ENCODE measurements around the gene ENGASE.

The ENGASE gene

GRCh38 chr17:79051306-79051705, 23.3 kb upstream of the ENGASE start:
- in situ Hi-C loops (cut with HindIII; ENCODE audit: low sequenced_read_pairs), result no loop called here

- in situ Hi-C loops (cut with HindIII; ENCODE audit: low sequenced_read_pairs), result no loop called here
These were observed 22.5 kb upstream of the ENGASE start for GRCh38 chr17:79052131-79052530.

GRCh38 chr17:79053251-79053925, 21.2 kb upstream of the ENGASE start:
- in situ Hi-C loops (cut with HindIII; ENCODE audit: low sequenced_read_pairs), result no loop called here

GRCh38 chr17:79054200-79054960, 20.2 kb upstream of the ENGASE start:
- in situ Hi-C loops (cut with HindIII; ENCODE audit: low sequenced_read_pairs), result no loop called here

GRCh38 chr17:79055197-79055596, 19.4 kb upstream of the ENGASE start:
- in situ Hi-C loops (cut with HindIII; ENCODE audit: low sequenced_read_pairs), result no loop called here

- in situ Hi-C loops (cut with HindIII; ENCODE audit: low sequenced_read_pairs), result no loop called here
These were observed 16.8 kb upstream of the ENGASE start for GRCh38 chr17:79057737-79058385.

GRCh38 chr17:79062691-79063090, 11.9 kb upstream of the ENGASE start:
- in situ Hi-C loops (cut with HindIII; ENCODE audit: low sequenced_read_pairs), result no loop called here

GRCh38 chr17:79064026-79064425, 10.6 kb upstream of the ENGASE start:
- in situ Hi-C loops (cut with HindIII; ENCODE audit: low sequenced_read_pairs), result no loop called here

- in situ Hi-C loops (cut with HindIII; ENCODE audit: low sequenced_read_pairs), result no loop called here
These were observed 9.4 kb upstream of the ENGASE start for GRCh38 chr17:79065105-79065670.

GRCh38 chr17:79066963-79067362, 7.7 kb upstream of the ENGASE start:
- in situ Hi-C loops (cut with HindIII; ENCODE audit: low sequenced_read_pairs), result no loop called here

- in situ Hi-C loops (cut with HindIII; ENCODE audit: low sequenced_read_pairs), result loop anchor here (5.0 kb wide), 1 partner anchor 42 kb away; no protein-coding TSS in a partner anchor
These were observed 4.3 kb upstream of the ENGASE start for GRCh38 chr17:79070266-79070880.

GRCh38 chr17:79071161-79071740, 3.4 kb upstream of the ENGASE start:
- in situ Hi-C loops (cut with HindIII; ENCODE audit: low sequenced_read_pairs), result loop anchor here (5.0 kb wide), 1 partner anchor 41 kb away; no protein-coding TSS in a partner anchor

GRCh38 chr17:79072544-79072943, 2.1 kb upstream of the ENGASE start:
- in situ Hi-C loops (cut with HindIII; ENCODE audit: low sequenced_read_pairs), result loop anchor here (5.0 kb wide), 1 partner anchor 40 kb away; no protein-coding TSS in a partner anchor

- in situ Hi-C loops (cut with HindIII; ENCODE audit: low sequenced_read_pairs), result loop anchor here (5.0 kb wide), 1 partner anchor 39 kb away; no protein-coding TSS in a partner anchor
These were observed 1.5 kb upstream of the ENGASE start for GRCh38 chr17:79073016-79073705.

GRCh38 chr17:79073706-79074088, 927 bp upstream of the ENGASE start:
- in situ Hi-C loops (cut with HindIII; ENCODE audit: low sequenced_read_pairs), result loop anchor here (5.0 kb wide), 1 partner anchor 39 kb away; no protein-coding TSS in a partner anchor

GRCh38 chr17:79074121-79074648, 439 bp upstream of the ENGASE start:
- in situ Hi-C loops (cut with HindIII; ENCODE audit: low sequenced_read_pairs), result loop anchor here (5.0 kb wide), 1 partner anchor 38 kb away; no protein-coding TSS in a partner anchor

- in situ Hi-C loops (cut with HindIII; ENCODE audit: low sequenced_read_pairs), result no loop called here
These were observed 774 bp downstream of the ENGASE start for GRCh38 chr17:79075446-79075750.

GRCh38 chr17:79075861-79076406, 1.3 kb downstream of the ENGASE start:
- in situ Hi-C loops (cut with HindIII; ENCODE audit: low sequenced_read_pairs), result no loop called here

- in situ Hi-C loops (cut with HindIII; ENCODE audit: low sequenced_read_pairs), result no loop called here
These were observed 3.0 kb downstream of the ENGASE start for GRCh38 chr17:79077587-79077986.
